ENCODE measurements around the gene CDC45.

The CDC45 gene

GRCh38 chr22:19556963-19557545 is 77.3 kb downstream of the CDC45 start:
- Histone ChIP-seq H3K9me2 (replicated peaks; ENCODE audit: low read depth, low read length) (no peaks in the 10 kb centered on the region), H3K79me2 (ENCODE audit: insufficient read depth, low read length) (no peaks in the 10 kb centered on the region), H3K4me3 (ENCODE audit: low read length, poor library complexity, severe bottlenecking) (no peak overlapping the region), H4K20me1 (ENCODE audit: insufficient read depth, low read length, poor library complexity, severe bottlenecking) (no peaks in the 10 kb centered on the region), H3K36me3 (ENCODE audit: insufficient read depth, low read length) (no peaks in the 10 kb centered on the region), H3K27me3 (ENCODE audit: insufficient read depth, low read length, poor library complexity, severe bottlenecking) (no peaks in the 10 kb centered on the region), H3K9ac (ENCODE audit: low read depth, low read length, poor library complexity, severe bottlenecking) (no peak overlapping the region), H3K9me3 (ENCODE audit: insufficient read depth, low read depth, low read length) (peaks cover 5% of the 10 kb centered on the region; the same call in 1 of the 2 replicates), H3K4me2 (ENCODE audit: low read depth, low read length, poor library complexity, severe bottlenecking) (no peak overlapping the region), H3F3A (ENCODE audit: low read depth) (0 out of 2 replicates have a peak, but pooled peaks cover under 1% of the 10 kb centered on the region), H2AFZ (ENCODE audit: low read length) (no peak overlapping the region), H3K4me1 (ENCODE audit: insufficient read depth, low read length, poor library complexity, severe bottlenecking) (peaks cover 15% of the 10 kb centered on the region)
- no peak for TF ChIP-seq CTCF (conservative IDR thresholded peaks at IDR 0.05; ENCODE audit: low read length)
- TF ChIP-seq EZH2phosphoT487 (IDR thresholded peaks at IDR 0.05; ENCODE audit: borderline replicate concordance) = no peak

GRCh38 chr22:19559324-19559811 is 79.6 kb downstream of the CDC45 start:
- Histone ChIP-seq H3K36me3 (ENCODE audit: insufficient read depth, low read length) (no peaks in the 10 kb centered on the region), H3K27me3 (ENCODE audit: insufficient read depth, low read length, poor library complexity, severe bottlenecking) (no peaks in the 10 kb centered on the region), H3F3A (ENCODE audit: low read depth) (no peaks in the 10 kb centered on the region), H3K4me2 (ENCODE audit: low read depth, low read length, poor library complexity, severe bottlenecking) (peak overlapping the region; percentile 19), H3K9me3 (ENCODE audit: insufficient read depth, low read depth, low read length) (peaks cover 3% of the 10 kb centered on the region; the same call in 1 of the 2 replicates), H4K20me1 (ENCODE audit: insufficient read depth, low read length, poor library complexity, severe bottlenecking) (no peaks in the 10 kb centered on the region), H3K4me1 (ENCODE audit: insufficient read depth, low read length, poor library complexity, severe bottlenecking) (peaks cover 15% of the 10 kb centered on the region), H3K4me3 (ENCODE audit: low read length, poor library complexity, severe bottlenecking) (no peak overlapping the region), H3K79me2 (ENCODE audit: insufficient read depth, low read length) (0 out of 2 replicates have a peak, but pooled peaks cover under 1% of the 10 kb centered on the region), H2AFZ (ENCODE audit: low read length) (0 out of 2 replicates have a peak overlapping the region, but pooled peaks have one; percentile 23), H3K9me2 (replicated peaks; ENCODE audit: low read depth, low read length) (no peaks in the 10 kb centered on the region), H3K9ac (ENCODE audit: low read depth, low read length, poor library complexity, severe bottlenecking) (no peak overlapping the region)
- TF ChIP-seq EZH2phosphoT487 (IDR thresholded peaks at IDR 0.05; ENCODE audit: borderline replicate concordance) (no peak), CTCF (conservative IDR thresholded peaks at IDR 0.05; ENCODE audit: low read length) (peak; percentile 53)

GRCh38 chr22:19559956-19560355 is 80.2 kb downstream of the CDC45 start:
- no peaks in the 10 kb centered on the region for H3K27me3 ChIP-seq (ENCODE audit: insufficient read depth, low read length, poor library complexity, severe bottlenecking)
- H3K9me3 ChIP-seq (ENCODE audit: insufficient read depth, low read depth, low read length) = peaks cover 5% of the 10 kb centered on the region; the same call in 1 of the 2 replicates

More at GRCh38 chr22:19559956-19560355, 80.2 kb downstream of the CDC45 start:
- no peaks in the 10 kb centered on the region for H3F3A ChIP-seq (ENCODE audit: low read depth)
- H3K9ac ChIP-seq (ENCODE audit: low read depth, low read length, poor library complexity, severe bottlenecking) = no peak overlapping the region
- peaks cover 16% of the 10 kb centered on the region for H3K4me1 ChIP-seq (ENCODE audit: insufficient read depth, low read length, poor library complexity, severe bottlenecking)
- no peaks in the 10 kb centered on the region for H3K36me3 ChIP-seq (ENCODE audit: insufficient read depth, low read length)
- 0 out of 2 replicates have a peak overlapping the region, but pooled peaks have one; percentile 23 for H2AFZ ChIP-seq (ENCODE audit: low read length)
- peaks cover 5% of the 10 kb centered on the region; the same call in 1 of the 2 replicates for H3K79me2 ChIP-seq (ENCODE audit: insufficient read depth, low read length)
- H3K4me3 ChIP-seq (ENCODE audit: low read length, poor library complexity, severe bottlenecking) = no peak overlapping the region
- H3K4me2 ChIP-seq (ENCODE audit: low read depth, low read length, poor library complexity, severe bottlenecking) = peak overlapping the region; percentile 19
- H3K9me2 ChIP-seq (replicated peaks; ENCODE audit: low read depth, low read length) = no peaks in the 10 kb centered on the region
- TF ChIP-seq EZH2phosphoT487 (IDR thresholded peaks at IDR 0.05; ENCODE audit: borderline replicate concordance) (no peak), CTCF (conservative IDR thresholded peaks at IDR 0.05; ENCODE audit: low read length) (no peak)
- H4K20me1 ChIP-seq (ENCODE audit: insufficient read depth, low read length, poor library complexity, severe bottlenecking) = no peaks in the 10 kb centered on the region
